ENCODE measurements around the gene RRP1B. TPM values are rescaled to one million over a fixed set of nuclear protein-coding genes. Genes with fewer than 3 reads are reported as not detected.

Gene RRP1B
- total RNA-seq, 1 donor from 2014 or later: 47.4 TPM

GRCh38 chr21:43734928-43735229, 75.5 kb downstream of the RRP1B start:
- peaks cover 1% of the 10 kb centered on the region for H3K36me3 ChIP-seq (ENCODE audit: control insufficient read depth, insufficient read depth, low read length)
- no peak for DNase-seq (ENCODE audit: low read depth)
- TF ChIP-seq CTCF (IDR thresholded peaks at IDR 0.05; ENCODE audit: insufficient read depth, low read length, poor library complexity, severe bottlenecking): no peak
- H3K27me3 ChIP-seq (ENCODE audit: control insufficient read depth, insufficient read depth, low read length): no peaks in the 10 kb centered on the region
- no peak overlapping the region for H3K4me3 ChIP-seq (ENCODE audit: low read depth, low read length)

GRCh38 chr21:43735236-43736091, 76.1 kb downstream of the RRP1B start:
- no peak for DNase-seq (ENCODE audit: low read depth)
- TF ChIP-seq CTCF (IDR thresholded peaks at IDR 0.05; ENCODE audit: insufficient read depth, low read length, poor library complexity, severe bottlenecking): no peak
- peaks cover 1% of the 10 kb centered on the region for H3K36me3 ChIP-seq (ENCODE audit: control insufficient read depth, insufficient read depth, low read length)
- no peaks in the 10 kb centered on the region for H3K27me3 ChIP-seq (ENCODE audit: control insufficient read depth, insufficient read depth, low read length)
- H3K4me3 ChIP-seq (ENCODE audit: low read depth, low read length): no peak overlapping the region

DNA sequence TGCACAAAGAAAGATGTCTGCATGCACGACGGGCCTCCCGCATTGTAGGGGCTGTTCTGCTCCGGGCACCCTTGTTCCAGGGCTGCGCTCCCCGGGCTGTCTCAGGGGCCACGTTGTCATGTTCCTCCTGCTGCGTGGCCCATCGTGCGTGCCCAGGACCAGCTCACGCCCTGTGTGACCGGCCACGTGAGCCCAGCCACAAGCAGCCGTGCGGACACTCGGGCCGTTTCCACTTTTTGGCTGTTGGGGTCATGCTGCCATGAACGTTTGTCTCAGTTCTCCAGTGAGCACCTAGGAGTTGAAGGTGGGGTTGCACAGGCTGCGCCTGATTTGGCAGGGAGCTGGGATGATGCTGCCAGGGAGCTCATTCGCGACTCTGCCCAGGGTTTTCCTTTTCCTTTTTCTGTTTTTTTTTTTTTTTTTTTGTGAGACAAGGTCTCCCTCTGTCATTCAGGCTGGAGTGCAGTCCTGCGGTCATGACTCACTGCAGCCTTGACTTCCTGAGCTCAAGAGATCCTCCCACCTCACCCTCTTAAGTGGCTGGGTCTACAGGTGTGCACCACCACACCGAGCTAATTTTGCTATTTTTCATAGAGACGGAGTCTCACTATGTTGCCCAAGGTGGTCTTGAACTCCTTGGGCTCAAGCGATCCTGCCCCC, 77.0 kb downstream of the RRP1B start:
- no peaks in the 10 kb centered on the region for H3K27me3 ChIP-seq (ENCODE audit: control insufficient read depth, insufficient read depth, low read length)
- H3K36me3 ChIP-seq (ENCODE audit: control insufficient read depth, insufficient read depth, low read length): peaks cover 1% of the 10 kb centered on the region
- TF ChIP-seq CTCF (IDR thresholded peaks at IDR 0.05; ENCODE audit: insufficient read depth, low read length, poor library complexity, severe bottlenecking): no peak
- no peak overlapping the region for H3K4me3 ChIP-seq (ENCODE audit: low read depth, low read length)
- DNase-seq (ENCODE audit: low read depth): no peak

DNA sequence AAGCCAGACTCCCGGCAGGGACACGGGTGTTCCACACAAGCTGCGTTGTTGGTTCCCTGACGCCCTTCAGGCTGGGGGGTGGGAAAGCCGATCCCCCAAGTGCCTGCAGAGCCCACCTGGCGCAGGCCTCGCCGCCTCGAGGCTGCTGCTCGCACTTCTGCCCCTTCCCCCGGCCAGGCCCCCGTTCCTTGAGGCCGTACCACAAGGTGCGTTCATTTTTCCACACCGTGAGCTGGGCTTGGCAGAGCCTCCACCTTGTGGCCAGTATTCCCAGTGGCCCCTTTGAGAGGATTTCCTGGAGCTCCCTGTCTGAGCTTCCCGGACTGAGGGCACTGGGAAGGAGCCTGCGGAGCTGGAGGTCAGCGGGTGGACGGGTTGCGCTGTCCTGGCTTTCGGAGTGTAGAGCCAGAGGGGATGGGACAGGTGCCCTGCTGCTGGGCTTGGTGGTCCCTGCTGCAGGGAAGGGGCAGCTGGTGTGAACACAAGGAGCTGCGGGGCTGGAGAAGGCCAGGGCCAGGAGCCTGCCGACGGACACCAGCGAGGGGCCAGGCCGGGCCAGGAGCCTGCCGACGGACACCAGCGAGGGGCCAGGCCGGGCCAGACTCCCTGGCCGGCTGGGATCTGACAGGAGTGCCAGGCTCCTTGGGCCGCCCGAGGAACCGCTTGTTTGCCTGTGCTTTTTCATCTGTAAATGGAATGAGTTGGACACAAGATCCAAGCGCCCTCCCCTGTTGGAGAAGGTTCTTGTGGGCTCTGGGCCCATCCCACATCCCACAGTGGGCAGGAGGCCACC, 78.0 kb downstream of the RRP1B start:
- DNase-seq (ENCODE audit: low read depth): no peak
- Histone ChIP-seq H3K4me3 (ENCODE audit: low read depth, low read length) (no peak overlapping the region), H3K36me3 (ENCODE audit: control insufficient read depth, insufficient read depth, low read length) (peaks cover 1% of the 10 kb centered on the region), H3K27me3 (ENCODE audit: control insufficient read depth, insufficient read depth, low read length) (no peaks in the 10 kb centered on the region)
- TF ChIP-seq CTCF (IDR thresholded peaks at IDR 0.05; ENCODE audit: insufficient read depth, low read length, poor library complexity, severe bottlenecking): no peak

- H3K27me3 ChIP-seq (ENCODE audit: control insufficient read depth, insufficient read depth, low read length): no peaks in the 10 kb centered on the region
- peaks cover 6% of the 10 kb centered on the region for H3K36me3 ChIP-seq (ENCODE audit: control insufficient read depth, insufficient read depth, low read length)
- H3K4me3 ChIP-seq (ENCODE audit: low read depth, low read length): no peak overlapping the region
- no peak for DNase-seq (ENCODE audit: low read depth)
- TF ChIP-seq CTCF (IDR thresholded peaks at IDR 0.05; ENCODE audit: insufficient read depth, low read length, poor library complexity, severe bottlenecking): no peak
Measured at GRCh38 chr21:43739621-43740435, 80.5 kb downstream of the RRP1B start.
